Fibroblast of lung (primary cell): Measurements from ENCODE around the gene PMF1.

ENCODE experiments used
- EZH2 ChIP-seq: IDR thresholded peaks from 2 replicates; pipeline ENCODE4 v1.5.1; 2012; ENCODE audit warnings: low read length, control low read depth, mild to moderate bottlenecking; ENCODE audit errors: missing control alignments
- TF ChIP-seq, protein P1 (sequence below), 2 donors: IDR thresholded peaks in 1 of 2; conservative IDR thresholded peaks in 1 of 2; 1 replicate in 1 of 2; 2 replicates in 1 of 2; pipeline ENCODE4 v1.5.1; 2011 to 2012; ENCODE audit warnings: low read length in 2 of 2, control low read depth in 1 of 2, inconsistent platforms in 1 of 2, low read depth in 1 of 2, mild to moderate bottlenecking in 1 of 2

GRCh38 chr1:156228501-156228900 lies 15.7 kb downstream of the PMF1 start:
- TF ChIP-seq, protein P1, sequence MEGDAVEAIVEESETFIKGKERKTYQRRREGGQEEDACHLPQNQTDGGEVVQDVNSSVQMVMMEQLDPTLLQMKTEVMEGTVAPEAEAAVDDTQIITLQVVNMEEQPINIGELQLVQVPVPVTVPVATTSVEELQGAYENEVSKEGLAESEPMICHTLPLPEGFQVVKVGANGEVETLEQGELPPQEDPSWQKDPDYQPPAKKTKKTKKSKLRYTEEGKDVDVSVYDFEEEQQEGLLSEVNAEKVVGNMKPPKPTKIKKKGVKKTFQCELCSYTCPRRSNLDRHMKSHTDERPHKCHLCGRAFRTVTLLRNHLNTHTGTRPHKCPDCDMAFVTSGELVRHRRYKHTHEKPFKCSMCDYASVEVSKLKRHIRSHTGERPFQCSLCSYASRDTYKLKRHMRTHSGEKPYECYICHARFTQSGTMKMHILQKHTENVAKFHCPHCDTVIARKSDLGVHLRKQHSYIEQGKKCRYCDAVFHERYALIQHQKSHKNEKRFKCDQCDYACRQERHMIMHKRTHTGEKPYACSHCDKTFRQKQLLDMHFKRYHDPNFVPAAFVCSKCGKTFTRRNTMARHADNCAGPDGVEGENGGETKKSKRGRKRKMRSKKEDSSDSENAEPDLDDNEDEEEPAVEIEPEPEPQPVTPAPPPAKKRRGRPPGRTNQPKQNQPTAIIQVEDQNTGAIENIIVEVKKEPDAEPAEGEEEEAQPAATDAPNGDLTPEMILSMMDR (conservative IDR thresholded peaks at IDR 0.05 in 1 of 2, IDR thresholded peaks at IDR 0.05 in 1 of 2; ENCODE audit: low read depth in 1 of 2, low read length in 2 of 2): no peak
- no peak for TF ChIP-seq EZH2
